Neural cell (in vitro differentiated cells): ENCODE measurements around the gene RASD1. TPM values are rescaled to one million over a fixed set of nuclear protein-coding genes. Genes with fewer than 3 reads are reported as not detected.
A peak's percentile ranks its signal among the peaks of the same experiment; 100 is the strongest.

Source experiments
- H2AFZ ChIP-seq: fragments of 200-600, 300-800 bp; sonication (generic), shearing (Covaris generic); 2 replicates; pipeline ENCODE4 v1.6.0; 2014; ENCODE audit warnings: low read depth, mild to moderate bottlenecking, antibody characterized with exemption, low read length, moderate library complexity
- H3F3A ChIP-seq: fragments of 200-600 bp; shearing (Covaris generic); 2 replicates; pipeline ENCODE4 v1.6.1; 2016; ENCODE audit warnings: mild to moderate bottlenecking, moderate library complexity, mixed read lengths, antibody characterized with exemption, low read length; ENCODE audit not compliant: insufficient read depth, poor library complexity, severe bottlenecking
- H3K27ac ChIP-seq: fragments of 200-600, 300-800 bp; sonication (generic), shearing (Covaris generic); 2 replicates; pipeline ENCODE4 v1.5.1; 2014; ENCODE audit warnings: mild to moderate bottlenecking, low read length, moderate library complexity
- H3K27me3 ChIP-seq: fragments of 300-800, 200-600 bp; sonication (generic), shearing (Covaris generic); 2 replicates; pipeline ENCODE4 v1.6.0; 2014; ENCODE audit warnings: mild to moderate bottlenecking, low read depth, low read length, moderate library complexity; ENCODE audit not compliant: insufficient read depth
- H3K36me3 ChIP-seq: fragments of 300-800, 200-600 bp; sonication (generic), shearing (Covaris generic); 2 replicates; pipeline ENCODE4 v1.5.1; 2014; ENCODE audit warnings: mild to moderate bottlenecking, antibody characterized with exemption, low read length, moderate library complexity; ENCODE audit not compliant: insufficient read depth
- H3K4me2 ChIP-seq: fragments of 300-800, 200-600 bp; sonication (generic), shearing (Covaris generic); 2 replicates; pipeline ENCODE4 v1.6.0; 2014; ENCODE audit warnings: mild to moderate bottlenecking, low read length
- H3K4me3 ChIP-seq: fragments of 300-800, 200-600 bp; sonication (generic), shearing (Covaris generic); 2 replicates; pipeline ENCODE4 v1.5.1; 2014; ENCODE audit warnings: mild to moderate bottlenecking, low read length, moderate library complexity
- H3K79me2 ChIP-seq: fragments of 200-600 bp; shearing (Covaris generic); replicated peaks from 2 replicates; pipeline ENCODE4 v1.6.0; 2014; ENCODE audit warnings: mild to moderate bottlenecking, low read length, moderate library complexity; ENCODE audit not compliant: insufficient read depth
- H3K9ac ChIP-seq: fragments of 300-800, 200-600 bp; sonication (generic), shearing (Covaris generic); 2 replicates; pipeline ENCODE4 v1.6.1; 2016; ENCODE audit warnings: mild to moderate bottlenecking, low read length, mixed read lengths
- H3K9me2 ChIP-seq: fragments of 200-600 bp; shearing (Covaris generic); 2 replicates; pipeline ENCODE4 v1.6.1; 2016; ENCODE audit warnings: mild to moderate bottlenecking, low read length, mixed read lengths; ENCODE audit not compliant: insufficient read depth
- H3K9me3 ChIP-seq: fragments of 200-600, 300-800 bp; sonication (generic), shearing (Covaris generic); 2 replicates; pipeline ENCODE4 v1.6.1; 2016; ENCODE audit warnings: mild to moderate bottlenecking, mixed run types, low read length, moderate library complexity, mixed read lengths
- H4K20me1 ChIP-seq: fragments of 200-600 bp; shearing (Covaris generic); 2 replicates; pipeline ENCODE4 v1.6.1; 2016; ENCODE audit warnings: mild to moderate bottlenecking, mixed run types; ENCODE audit not compliant: insufficient read depth
- CTCF ChIP-seq: fragments of 450-650 bp; IDR thresholded peaks from 2 replicates; pipeline ENCODE4 v1.5.1; 2014; ENCODE audit warnings: antibody characterized with exemption, mild to moderate bottlenecking, moderate library complexity; ENCODE audit not compliant: poor library complexity, severe bottlenecking
- EP300 ChIP-seq: fragments of 450-650 bp; conservative IDR thresholded peaks from 2 replicates; pipeline ENCODE4 v1.6.1; 2014; ENCODE audit warnings: antibody characterized with exemption, mild to moderate bottlenecking, moderate library complexity; ENCODE audit not compliant: poor library complexity, severe bottlenecking
- EZH2 ChIP-seq: fragments of 200-600, 300-800 bp; shearing (Covaris generic), sonication (generic); IDR thresholded peaks from 2 replicates; pipeline ENCODE4 v1.6.1; 2014; ENCODE audit warnings: antibody characterized with exemption, low read length, borderline replicate concordance, mild to moderate bottlenecking; ENCODE audit not compliant: insufficient read depth, poor library complexity, severe bottlenecking
- MXI1 ChIP-seq: fragments of 450-650 bp; conservative IDR thresholded peaks from 2 replicates; pipeline ENCODE4 v1.6.1; 2014; ENCODE audit warnings: antibody characterized with exemption, mild to moderate bottlenecking; ENCODE audit not compliant: poor library complexity, severe bottlenecking
- POLR2AphosphoS5 ChIP-seq: IDR thresholded peaks from 2 replicates; pipeline ENCODE4 v1.6.1; 2012
- RAD21 ChIP-seq: fragments of 450-650 bp; conservative IDR thresholded peaks from 2 replicates; pipeline ENCODE4 v1.6.1; 2014; ENCODE audit warnings: antibody characterized with exemption, mild to moderate bottlenecking, moderate library complexity
- REST ChIP-seq: IDR thresholded peaks from 2 replicates; pipeline ENCODE4 v1.6.1; 2012; ENCODE audit warnings: borderline replicate concordance
- SMC3 ChIP-seq: fragments of 450-650 bp; conservative IDR thresholded peaks from 2 replicates; pipeline ENCODE4 v1.6.1; 2014; ENCODE audit warnings: antibody characterized with exemption, mild to moderate bottlenecking, moderate library complexity; ENCODE audit not compliant: poor library complexity
- TAF1 ChIP-seq: IDR thresholded peaks from 2 replicates; pipeline ENCODE4 v1.6.1; 2012; ENCODE audit warnings: low read depth
- polyA plus RNA-seq: library from polyadenylated mRNA; depleted of rRNA; stranded (reverse); fragments of >200 nt; gene quantifications from 2 replicates; pipeline ENCODE4 v1.2.3, GENCODE V29; 2014

The RASD1 gene
- polyA plus RNA-seq, 1 donor from 2014 or later: 57.7 TPM

DNA sequence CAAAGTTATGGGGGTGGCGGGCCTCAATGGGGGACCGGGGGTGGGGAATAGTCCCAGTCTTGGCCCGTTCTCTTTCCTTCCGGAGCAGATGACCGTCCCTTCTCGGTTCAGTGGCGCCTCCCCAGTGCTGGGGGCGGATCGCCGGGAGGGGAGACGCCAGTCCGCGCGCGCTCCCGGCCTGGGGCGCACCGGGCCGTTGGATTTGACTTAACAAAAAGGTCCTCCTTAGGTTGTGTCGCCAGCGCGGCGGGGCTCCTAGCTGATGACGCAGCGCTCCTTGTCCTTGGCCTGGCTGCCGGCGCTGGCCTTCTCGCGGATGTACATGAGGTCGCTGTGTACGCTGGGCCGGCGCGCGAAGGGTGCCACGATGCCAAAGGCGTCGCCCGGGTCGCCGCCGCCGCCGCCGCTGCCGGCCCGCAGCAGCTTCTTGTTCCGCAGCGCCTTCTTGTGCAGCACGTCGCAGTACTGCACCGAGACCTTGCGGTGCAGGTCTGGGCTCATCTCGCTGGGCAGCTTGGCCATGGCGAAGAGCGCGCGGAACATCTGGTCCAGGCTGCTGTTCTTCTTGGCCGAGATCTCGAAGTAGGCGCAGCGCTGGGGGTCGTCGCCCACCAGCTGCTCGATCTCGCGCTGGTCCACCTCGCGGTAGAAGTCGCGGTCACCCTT is 1.2 kb downstream of the RASD1 start:
- no peaks in the 10 kb centered on the region for H3K36me3 ChIP-seq
- H3F3A ChIP-seq: no peaks in the 10 kb centered on the region
- H3K9me3 ChIP-seq: no peaks in the 10 kb centered on the region
- H3K27me3 ChIP-seq: peaks cover 19% of the 10 kb centered on the region
- peak overlapping the region; percentile 70 for H3K4me2 ChIP-seq
- no peaks in the 10 kb centered on the region for H4K20me1 ChIP-seq
- H2AFZ ChIP-seq: no peak overlapping the region
- peak overlapping the region; percentile 70 for H3K27ac ChIP-seq
- TF ChIP-seq SMC3 (peak; percentile 49), RAD21 (peak; percentile 51), EZH2 (no peak), CTCF (no peak), REST (peak; percentile 59), POLR2AphosphoS5 (no peak), EP300 (no peak), TAF1 (no peak), MXI1 (peak; percentile 41)
- peak overlapping the region; percentile 75 for H3K9ac ChIP-seq
- H3K4me3 ChIP-seq: peak overlapping the region; percentile 78
- no peaks in the 10 kb centered on the region for H3K9me2 ChIP-seq
- peaks cover 11% of the 10 kb centered on the region for H3K79me2 ChIP-seq

- Histone ChIP-seq H3K79me2 (peaks cover 11% of the 10 kb centered on the region), H3F3A (no peaks in the 10 kb centered on the region), H3K9me2 (no peaks in the 10 kb centered on the region), H3K9ac (peak overlapping the region; percentile 75), H2AFZ (no peak overlapping the region), H3K27me3 (peaks cover 19% of the 10 kb centered on the region), H4K20me1 (no peaks in the 10 kb centered on the region), H3K36me3 (no peaks in the 10 kb centered on the region), H3K4me3 (peak overlapping the region; percentile 78), H3K9me3 (no peaks in the 10 kb centered on the region), H3K4me2 (peak overlapping the region; percentile 70), H3K27ac (peak overlapping the region; percentile 70)
- TF ChIP-seq EP300 (no peak), RAD21 (no peak), MXI1 (no peak), POLR2AphosphoS5 (no peak), REST (no peak), CTCF (no peak), TAF1 (no peak), EZH2 (no peak), SMC3 (no peak)
Measured at GRCh38 chr17:17494499-17494869, 1.7 kb downstream of the RASD1 start.
